ENCODE results near the gene MAML3.

The MAML3 gene

DNA sequence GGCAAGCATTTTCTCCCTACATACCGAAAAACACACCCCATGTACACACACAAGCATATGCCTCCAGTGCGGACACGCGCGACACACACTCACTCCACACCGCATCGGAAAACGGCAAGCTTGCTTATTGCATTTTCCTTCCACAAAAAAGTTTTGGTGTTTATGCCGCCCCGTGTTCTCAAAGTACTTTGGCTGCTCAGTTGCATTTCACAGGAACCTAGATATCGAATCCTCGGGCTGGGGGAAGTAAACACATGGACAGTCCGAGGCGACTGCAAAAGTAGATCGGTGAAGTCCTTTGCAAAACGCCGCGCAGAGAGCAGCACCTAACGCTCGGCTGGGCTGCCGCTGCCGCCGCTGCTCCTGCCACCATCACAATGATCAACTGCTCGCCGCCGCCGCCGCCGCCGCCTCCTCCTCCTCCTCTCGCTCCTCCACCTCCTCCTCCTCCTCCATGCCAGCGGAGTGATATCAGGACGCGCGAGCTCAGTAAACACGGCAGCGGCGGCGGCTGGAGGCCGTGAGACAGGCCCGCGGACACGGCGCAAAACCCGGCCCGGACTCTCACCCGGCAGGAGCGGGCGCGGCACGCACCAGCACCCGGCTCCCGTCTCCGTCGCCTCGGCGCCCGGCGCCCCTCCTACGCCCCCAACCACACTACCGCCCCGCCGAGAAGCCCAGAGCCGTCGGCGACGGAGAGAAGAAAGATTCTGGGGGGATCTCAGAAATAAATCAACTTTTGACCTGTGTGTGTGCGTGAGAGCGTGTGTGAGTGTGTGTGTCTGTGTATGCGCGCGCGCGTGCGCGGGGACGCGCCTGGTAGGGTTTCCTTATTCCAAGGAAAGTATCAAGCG lies at the start of gene MAML3:
Gene MAML3 (minus strand): TSS at position 467 of the 854 bp plus-strand sequence. CDS start 857 bp downstream, outside the sequence.
- no peak for TF ChIP-seq GATA3 (IDR thresholded peaks at IDR 0.05; ENCODE audit: low read depth, low read length)
- TF ChIP-seq GATA2 (IDR thresholded peaks at IDR 0.05; ENCODE audit: low read depth, low read length): peak; percentile 42; the same call in 1 of the 2 replicates

DNA sequence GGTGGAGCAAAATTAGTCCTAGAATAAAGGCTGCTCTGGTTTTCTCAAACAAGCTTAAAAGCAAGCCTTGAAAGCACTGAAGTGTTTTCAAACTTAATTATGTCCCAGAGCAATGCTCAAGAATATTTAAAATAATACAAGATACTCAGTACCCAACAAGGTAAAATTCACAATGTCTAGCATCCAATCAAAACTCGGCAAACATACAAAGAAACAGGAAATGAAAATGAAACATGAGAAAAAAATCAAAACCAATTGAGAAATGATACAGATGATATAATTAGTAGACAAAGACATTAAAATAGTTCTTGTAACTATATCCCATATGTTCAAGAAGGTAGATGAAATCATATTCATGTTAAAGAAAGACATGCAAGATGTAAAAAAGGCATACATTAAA lies 45.0 kb upstream of the MAML3 start:
- TF ChIP-seq GATA2 (IDR thresholded peaks at IDR 0.05; ENCODE audit: low read depth, low read length) (no peak), GATA3 (IDR thresholded peaks at IDR 0.05; ENCODE audit: low read depth, low read length) (no peak)

DNA sequence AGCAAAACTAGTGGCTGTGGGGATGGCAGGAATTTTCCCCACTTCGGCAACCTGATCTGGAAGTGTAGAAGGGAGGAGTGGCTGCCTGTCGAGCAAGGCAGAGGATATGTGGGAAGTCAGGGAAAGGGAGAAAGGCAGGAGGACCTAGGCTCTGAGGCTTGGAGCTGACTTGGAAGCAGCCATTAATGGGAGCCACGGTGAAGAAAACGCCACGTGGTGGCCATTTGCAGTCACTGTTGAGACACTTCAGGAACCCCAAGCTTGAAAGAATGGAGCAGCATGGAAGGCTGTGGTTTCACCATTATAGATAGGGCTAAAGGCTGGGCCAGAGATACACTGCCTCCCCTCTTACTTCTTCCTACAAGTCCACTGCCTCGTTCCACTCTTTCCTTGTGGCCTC lies 41.8 kb upstream of the MAML3 start:
- TF ChIP-seq GATA2 (IDR thresholded peaks at IDR 0.05; ENCODE audit: low read depth, low read length): no peak
- no peak for TF ChIP-seq GATA3 (IDR thresholded peaks at IDR 0.05; ENCODE audit: low read depth, low read length)

DNA sequence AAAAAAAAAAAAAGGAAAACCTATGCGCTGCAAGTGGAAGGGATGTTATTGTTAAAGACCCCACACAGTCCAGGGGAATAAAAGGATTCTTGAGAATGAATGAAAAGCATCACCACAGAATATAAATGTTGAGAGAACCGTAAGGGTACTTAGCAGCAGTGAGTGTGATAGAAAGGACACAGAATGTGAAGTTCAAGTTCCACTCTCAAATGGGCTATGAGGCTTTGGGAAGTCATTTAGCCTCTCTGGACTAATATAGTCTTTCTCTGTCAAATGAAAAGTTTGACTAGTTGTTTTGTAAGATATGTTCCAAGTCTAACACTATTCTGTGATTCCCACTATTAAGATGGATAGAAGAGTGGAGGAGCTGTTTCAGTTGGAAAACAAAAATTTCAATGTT lies 35.8 kb upstream of the MAML3 start:
- TF ChIP-seq GATA2 (IDR thresholded peaks at IDR 0.05; ENCODE audit: low read depth, low read length) (no peak), GATA3 (IDR thresholded peaks at IDR 0.05; ENCODE audit: low read depth, low read length) (no peak)

DNA sequence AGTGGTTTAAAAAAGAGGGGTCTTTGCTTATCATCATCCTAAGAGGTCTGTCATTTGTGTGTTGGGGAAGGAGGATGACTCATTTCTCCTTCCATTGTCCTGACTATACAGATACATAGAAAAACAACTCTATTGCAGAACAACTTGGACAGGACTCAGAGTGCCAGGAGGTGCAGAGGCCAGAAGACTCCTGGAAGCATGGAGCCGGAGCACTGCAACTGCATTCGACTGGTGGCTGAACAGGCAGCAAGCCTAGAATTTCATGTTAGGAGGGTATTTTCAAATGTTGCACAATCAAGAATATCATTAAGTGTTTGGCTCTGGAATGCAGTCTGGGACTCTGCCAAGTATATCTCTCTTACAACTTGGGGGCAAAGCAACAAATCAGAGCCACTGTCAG lies 35.0 kb upstream of the MAML3 start:
- TF ChIP-seq GATA2 (IDR thresholded peaks at IDR 0.05; ENCODE audit: low read depth, low read length) (no peak), GATA3 (IDR thresholded peaks at IDR 0.05; ENCODE audit: low read depth, low read length) (no peak)

DNA sequence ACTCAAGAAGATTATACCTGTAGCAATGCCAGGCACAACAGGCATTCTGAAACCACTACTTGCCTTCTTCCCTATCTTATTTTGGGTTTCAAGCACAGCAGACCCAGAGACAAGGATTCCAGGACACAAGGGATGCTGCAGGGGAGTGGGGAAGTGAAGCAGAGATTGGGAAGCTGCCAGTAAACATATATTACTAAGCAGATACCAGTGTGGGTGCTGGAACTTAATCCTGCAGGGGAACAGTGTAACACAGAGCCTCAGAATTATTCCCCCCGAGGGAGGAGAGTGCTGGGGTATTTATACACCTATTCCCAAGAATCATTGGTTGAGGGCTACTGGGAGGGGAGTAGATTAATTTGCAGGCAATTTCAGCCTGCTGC lies 33.3 kb upstream of the MAML3 start:
- TF ChIP-seq GATA2 (IDR thresholded peaks at IDR 0.05; ENCODE audit: low read depth, low read length): no peak

DNA sequence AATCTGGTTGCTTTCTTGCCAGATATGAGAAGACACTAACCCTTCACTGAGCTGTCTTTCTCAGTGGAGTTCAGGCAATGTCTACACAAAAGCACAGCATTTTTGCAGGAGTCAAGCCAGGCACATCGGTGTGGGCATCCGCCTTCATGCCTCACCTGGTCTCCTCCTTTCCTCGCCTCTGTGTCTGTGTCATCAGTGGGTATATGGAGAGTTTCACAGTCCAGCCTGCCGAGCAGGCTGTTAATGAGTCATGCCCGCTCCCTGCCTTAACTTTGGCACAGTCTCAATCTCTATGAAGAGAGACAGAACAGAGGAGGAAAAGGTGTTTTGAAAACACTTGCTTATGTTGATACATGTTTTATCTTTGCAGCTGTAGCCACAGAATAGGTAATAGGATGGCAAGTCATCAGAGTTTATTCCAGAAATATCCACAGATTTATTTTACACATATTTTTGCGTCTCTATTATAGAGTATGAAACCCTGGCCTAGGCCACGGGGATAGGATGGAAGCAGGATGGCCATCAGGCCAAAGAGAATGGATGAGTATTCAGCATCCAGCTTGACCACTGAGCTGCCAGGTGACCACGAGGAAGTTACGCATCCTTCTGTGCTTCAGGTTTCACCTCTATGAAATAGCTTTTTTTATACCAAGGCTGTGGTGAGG lies 32.8 kb upstream of the MAML3 start:
- TF ChIP-seq GATA3 (IDR thresholded peaks at IDR 0.05; ENCODE audit: low read depth, low read length) (no peak), GATA2 (IDR thresholded peaks at IDR 0.05; ENCODE audit: low read depth, low read length) (no peak)

DNA sequence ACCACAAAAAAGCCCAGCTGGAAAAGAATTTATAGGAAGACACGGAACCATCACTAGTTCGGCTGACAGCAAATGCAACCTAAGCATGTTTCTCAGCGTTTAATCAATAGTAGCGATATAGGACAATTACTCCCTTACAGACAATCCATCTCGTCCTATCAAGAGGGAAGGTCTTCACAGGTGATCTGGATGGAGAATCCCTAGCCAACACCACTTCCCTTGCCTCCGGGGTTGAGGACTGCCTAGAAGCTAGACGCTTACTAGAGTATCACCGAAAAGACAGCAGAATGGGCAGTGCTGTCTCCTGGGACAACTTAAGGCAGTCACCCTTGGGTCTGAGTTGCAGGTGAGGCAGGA lies 32.1 kb upstream of the MAML3 start:
- TF ChIP-seq GATA2 (IDR thresholded peaks at IDR 0.05; ENCODE audit: low read depth, low read length) (peak; percentile 2; the same call in 1 of the 2 replicates), GATA3 (IDR thresholded peaks at IDR 0.05; ENCODE audit: low read depth, low read length) (no peak)

DNA sequence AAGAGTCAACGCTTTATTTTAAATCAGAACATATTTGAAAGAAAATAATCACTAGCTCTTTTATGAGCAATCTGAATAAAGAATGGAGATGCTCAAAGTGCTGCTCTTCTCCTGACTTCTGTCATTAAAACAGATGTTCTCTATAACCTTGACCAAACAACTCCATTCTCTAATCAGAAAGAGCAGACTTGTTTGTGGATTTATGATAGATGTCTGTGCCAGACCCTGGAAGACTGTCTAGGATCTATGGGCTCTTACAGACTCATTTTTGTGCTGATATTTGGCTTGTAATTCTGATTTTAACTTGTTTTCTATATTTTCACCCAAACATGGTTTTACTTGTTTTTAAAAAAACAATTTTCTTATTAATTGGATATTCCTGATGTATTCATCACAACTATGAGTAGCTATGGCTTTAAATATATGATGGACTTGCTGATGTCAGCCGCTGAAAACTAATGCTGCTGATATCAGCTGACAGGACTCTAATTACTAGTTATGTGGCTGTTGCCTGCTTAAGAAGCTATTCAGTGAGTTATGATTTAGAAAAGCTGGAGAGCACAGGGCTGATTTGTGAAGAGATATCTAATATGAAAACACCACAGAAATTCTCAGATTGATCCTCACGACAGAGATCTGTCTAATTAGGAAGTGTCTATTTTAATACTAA lies 31.6 kb upstream of the MAML3 start:
- TF ChIP-seq GATA3 (IDR thresholded peaks at IDR 0.05; ENCODE audit: low read depth, low read length): no peak
- peak; percentile 27; the same call in 1 of the 2 replicates for TF ChIP-seq GATA2 (IDR thresholded peaks at IDR 0.05; ENCODE audit: low read depth, low read length)

DNA sequence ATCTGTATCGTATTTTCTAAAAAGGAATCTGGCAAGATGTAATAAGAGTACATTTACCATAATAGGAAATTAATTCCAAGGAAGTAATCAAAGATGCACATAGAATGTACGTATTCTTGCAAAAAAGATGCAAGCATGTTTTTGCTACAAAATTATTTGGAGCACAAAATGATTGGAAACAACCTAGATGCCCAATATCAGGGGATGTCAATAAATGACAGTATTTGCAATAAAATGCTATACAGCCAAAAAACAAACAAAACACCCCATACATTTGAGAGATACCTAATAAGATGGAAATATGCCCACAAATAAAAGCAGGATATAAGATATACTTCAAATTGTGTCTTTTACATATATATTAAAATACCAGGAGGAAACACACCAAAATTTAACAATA lies 29.3 kb upstream of the MAML3 start:
- TF ChIP-seq GATA3 (IDR thresholded peaks at IDR 0.05; ENCODE audit: low read depth, low read length) (no peak), GATA2 (IDR thresholded peaks at IDR 0.05; ENCODE audit: low read depth, low read length) (no peak)

DNA sequence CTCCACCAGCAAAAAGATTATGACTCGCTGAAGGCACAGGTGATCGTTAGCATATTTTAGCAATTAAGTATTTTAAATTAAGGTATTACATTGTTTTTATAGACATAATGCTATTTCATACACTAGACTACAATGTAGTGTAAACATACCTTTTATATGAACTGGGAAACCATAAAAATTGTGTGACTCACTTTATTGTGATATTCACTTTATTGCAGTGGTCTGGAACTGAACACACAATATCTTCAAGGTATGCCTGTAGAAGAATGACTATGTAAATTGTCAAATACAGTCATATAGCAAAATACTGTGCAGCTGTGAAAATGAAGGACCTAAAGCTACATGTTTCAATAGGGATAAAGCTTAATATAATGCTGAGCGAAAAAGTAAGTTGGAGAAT lies 26.6 kb upstream of the MAML3 start:
- TF ChIP-seq GATA3 (IDR thresholded peaks at IDR 0.05; ENCODE audit: low read depth, low read length): no peak
- TF ChIP-seq GATA2 (IDR thresholded peaks at IDR 0.05; ENCODE audit: low read depth, low read length): no peak

DNA sequence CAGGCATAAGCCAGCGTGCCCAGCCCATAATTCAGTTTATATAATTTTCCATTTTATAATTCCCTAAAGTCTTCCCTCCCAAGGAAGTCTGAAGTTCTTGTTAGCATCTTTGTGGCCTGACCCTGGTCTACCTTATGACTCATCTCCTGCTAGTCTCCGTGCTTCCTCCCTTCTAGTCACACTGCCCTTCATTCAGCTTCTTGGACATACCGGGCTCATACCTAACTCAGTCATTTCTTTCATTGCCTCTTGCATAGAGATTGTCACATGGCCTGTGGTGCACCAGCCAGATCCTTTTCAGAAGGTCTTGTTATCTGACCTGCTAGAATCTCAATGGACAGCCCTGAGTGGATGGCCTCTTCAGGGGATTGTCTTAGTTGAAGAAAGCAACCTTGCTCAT lies 22.8 kb upstream of the MAML3 start:
- TF ChIP-seq GATA3 (IDR thresholded peaks at IDR 0.05; ENCODE audit: low read depth, low read length) (no peak), GATA2 (IDR thresholded peaks at IDR 0.05; ENCODE audit: low read depth, low read length) (no peak)

DNA sequence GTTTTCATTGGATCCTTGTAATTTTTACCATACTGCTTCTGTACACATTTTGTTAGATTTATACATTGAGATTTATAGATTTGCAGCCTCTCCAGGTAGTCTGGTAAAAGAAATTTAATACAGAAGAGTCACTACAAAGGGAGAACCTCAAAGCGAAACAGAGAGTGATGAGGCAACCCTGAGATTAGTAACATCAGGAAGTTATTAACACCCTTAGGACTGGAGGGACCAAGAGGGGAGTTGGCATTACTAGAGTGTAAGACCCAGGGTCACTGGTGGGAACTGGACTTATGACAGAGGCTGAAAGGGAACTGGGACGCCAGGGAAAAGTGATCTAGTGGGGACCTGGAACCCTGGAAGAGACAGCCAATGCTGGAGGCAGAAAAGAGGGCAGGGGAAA lies 20.6 kb upstream of the MAML3 start:
- no peak for TF ChIP-seq GATA2 (IDR thresholded peaks at IDR 0.05; ENCODE audit: low read depth, low read length)
- no peak for TF ChIP-seq GATA3 (IDR thresholded peaks at IDR 0.05; ENCODE audit: low read depth, low read length)

DNA sequence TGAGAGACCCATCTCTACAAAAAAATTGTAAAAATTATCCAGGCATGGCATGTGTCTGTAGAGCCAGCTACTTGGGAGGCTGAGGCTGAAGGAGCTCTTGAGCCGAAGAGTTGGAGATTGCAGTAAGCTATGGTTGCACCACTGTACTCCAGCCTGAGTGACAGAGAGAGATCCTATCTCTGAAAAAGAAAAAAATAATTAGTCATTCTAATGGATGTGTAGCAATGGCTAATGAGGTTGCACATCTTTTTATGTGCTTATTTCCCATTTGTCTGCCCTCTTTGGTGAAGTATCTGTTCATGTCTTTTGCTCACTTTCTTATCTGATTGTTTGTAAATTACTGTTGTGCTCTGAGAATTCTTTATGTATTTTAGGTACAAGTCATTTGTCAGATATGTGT lies 19.0 kb upstream of the MAML3 start:
- TF ChIP-seq GATA3 (IDR thresholded peaks at IDR 0.05; ENCODE audit: low read depth, low read length) (no peak), GATA2 (IDR thresholded peaks at IDR 0.05; ENCODE audit: low read depth, low read length) (no peak)

DNA sequence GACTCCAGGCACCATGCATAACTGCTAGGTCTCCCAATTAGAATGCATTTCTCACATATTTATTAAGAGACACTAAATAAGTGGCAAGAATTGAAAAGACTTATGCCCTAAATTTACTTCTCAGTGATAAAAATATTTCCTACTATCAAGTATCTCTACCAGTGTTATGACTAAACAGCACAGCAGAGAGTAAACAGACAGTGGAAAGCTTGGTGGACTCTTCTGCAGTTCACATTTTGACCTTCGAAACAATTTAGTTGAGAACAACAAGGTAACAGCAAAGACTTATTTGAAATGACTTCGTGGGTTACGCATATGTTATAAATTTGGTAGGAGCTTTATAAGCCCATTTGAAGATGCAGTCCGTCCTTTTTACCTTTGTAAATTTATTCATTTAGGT lies 16.3 kb upstream of the MAML3 start:
- TF ChIP-seq GATA2 (IDR thresholded peaks at IDR 0.05; ENCODE audit: low read depth, low read length) (no peak), GATA3 (IDR thresholded peaks at IDR 0.05; ENCODE audit: low read depth, low read length) (no peak)
